Skin of body (tissue), 2 donors: ENCODE data around the gene RHCG. TPM values are rescaled to one million over a fixed set of nuclear protein-coding genes. Genes with fewer than 3 reads are reported as not detected.
A peak's percentile ranks its signal among the peaks of the same experiment; 100 is the strongest.

Experiments
- DNase-seq: peaks from one replicate; lab custom pipeline; 2025; lab: John Stamatoyannopoulos, UW
- total RNA-seq: library from RNA; depleted of rRNA; stranded (reverse); fragments of >200 nt; gene quantifications from one replicate; pipeline ENCODE4 v1.2.3, GENCODE V29; 2014

RHCG gene
- total RNA-seq, 1 donor from 2014 or later, result 13.3 TPM

GRCh38 chr15:89504166-89504565 lies 7.8 kb upstream of the RHCG start:
- no peak for DNase-seq

DNA sequence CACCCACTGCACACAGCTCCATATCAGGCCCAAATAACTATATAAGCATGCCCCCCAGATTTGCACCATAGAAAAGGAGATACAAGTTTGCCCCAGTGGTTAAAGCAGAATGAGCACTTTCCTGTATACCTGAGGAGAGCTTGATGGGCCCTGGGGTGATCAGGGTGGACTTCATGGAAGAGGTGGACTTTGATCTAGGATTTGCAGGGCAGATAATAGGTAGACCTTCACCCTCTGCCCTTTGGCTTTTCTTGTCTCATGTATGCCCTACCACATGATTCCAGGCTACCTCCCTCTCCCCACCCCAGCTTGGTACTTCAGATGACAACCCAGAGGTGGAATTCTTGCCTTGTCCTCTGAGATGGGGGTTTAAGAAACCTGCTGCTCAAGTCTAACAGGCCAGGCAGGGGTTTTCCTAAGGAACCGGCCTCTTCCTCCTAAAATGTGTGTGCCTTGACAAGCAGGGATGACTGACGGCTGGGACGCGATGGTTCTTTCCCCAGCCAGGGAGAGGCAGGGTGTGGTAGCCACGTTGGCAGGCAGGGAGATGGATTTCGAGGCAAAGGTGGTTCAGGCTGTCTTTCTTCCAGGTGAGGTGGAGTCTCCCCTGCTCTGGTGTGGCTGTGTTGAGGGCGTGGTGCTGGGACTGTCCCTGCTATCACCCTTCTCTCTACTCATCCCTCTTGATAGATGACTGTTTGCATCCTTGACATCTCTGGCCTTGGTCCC lies 6.6 kb upstream of the RHCG start:
- peak; percentile 23 for DNase-seq

DNA sequence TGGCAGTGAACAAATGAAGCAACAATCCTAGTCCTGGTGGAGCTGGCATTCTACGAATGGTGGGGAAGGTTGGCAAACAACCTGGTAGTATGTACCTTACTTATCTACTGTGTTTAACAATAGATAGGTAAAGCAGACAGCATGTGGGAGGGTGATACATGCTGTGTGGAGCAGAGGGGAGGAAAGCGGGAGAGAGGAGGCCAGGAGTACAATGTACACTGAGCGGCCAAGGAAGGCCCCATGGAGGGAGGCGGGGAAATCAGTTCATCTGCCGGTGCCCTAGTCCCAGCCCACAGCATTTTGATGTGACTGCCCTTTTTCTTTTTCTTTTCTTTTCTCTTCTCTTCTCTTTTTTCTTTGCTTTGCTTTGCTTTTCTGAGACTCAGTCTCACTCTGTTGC lies 5.3 kb upstream of the RHCG start:
- DNase-seq, result no peak

DNA sequence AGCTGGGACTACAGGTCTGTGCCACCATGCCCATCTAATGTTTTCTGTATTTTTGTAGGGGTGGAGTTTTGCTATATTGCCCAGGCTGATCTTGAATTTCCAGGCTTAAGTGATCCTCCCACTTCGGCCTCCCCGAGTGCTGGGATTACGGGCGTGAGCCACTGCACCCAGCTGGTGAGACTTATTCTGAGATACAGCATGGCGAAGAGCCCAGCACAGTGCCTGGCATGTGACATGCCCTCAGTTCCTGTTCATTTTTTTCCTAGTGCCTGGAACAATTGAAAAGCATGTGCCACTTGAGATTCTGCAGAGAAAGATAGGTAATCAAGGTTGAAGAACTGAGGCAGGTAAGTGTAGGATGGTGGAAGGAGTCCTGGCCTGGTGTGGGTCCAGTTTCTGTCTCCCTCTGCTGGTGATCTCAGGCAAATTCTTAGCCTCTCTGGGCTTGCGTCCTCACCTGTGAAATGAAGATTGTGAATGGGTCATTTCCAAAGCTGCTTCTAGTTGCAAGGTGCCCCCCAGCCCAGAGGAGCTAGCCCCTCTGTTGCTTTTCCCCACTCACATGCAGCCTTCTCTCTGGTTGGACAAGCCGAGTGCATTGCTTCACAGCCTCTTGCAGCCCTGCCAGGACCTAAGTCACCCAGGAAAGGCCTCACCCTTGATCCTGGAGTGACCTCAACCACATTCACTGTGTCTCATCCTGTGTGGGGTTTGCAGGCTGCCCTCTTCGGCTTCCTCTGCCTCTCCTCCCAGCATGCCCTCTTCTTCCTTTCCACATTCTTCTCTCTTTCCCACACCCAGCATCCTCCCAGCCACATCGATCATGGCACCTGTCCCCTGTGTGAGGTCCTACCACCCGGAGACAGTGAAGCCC lies 4.3 kb upstream of the RHCG start:
- DNase-seq, result no peak

DNA sequence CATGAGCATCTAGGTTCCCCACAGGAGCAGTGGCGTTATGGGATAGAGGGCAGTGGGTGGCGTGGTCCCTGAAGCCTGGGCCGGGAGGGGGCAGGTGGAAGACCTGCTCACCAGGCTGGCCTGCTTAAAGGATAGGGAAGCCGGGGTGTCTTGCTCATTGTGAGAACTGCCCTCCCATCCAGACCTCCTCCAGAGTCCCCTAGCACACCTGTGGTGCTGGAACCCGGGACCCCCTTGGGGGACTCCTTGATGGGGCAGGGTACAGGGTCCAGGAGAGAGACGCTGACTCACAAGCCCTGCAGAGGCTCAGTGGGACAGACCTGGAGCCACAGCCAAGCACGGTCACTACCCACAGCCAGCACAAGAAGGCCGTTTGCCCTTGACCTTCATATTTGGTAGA lies 2.8 kb upstream of the RHCG start:
- DNase-seq, result no peak

- DNase-seq, result no peak
Measured at GRCh38 chr15:89498574-89498906, 2.2 kb upstream of the RHCG start.

DNA sequence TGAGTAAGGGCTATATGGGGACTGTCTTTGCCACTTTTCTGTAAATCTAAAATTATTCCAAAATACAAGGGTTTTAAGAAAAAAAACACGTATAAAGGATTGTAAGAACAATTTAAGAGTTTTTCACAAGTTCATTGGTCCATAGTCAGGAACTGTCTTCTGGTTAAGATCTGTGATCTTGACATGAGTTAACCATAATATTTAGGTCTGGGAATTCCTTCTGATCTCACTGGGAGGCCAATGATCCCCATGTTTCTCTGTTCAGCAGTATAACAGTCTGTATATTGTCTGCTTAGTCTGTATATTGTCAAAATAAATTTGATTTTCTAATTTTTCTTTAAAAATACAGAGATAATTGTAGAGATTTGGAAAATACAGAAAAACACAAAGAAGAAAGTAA lies 848 bp upstream of the RHCG start:
- no peak for DNase-seq

DNA sequence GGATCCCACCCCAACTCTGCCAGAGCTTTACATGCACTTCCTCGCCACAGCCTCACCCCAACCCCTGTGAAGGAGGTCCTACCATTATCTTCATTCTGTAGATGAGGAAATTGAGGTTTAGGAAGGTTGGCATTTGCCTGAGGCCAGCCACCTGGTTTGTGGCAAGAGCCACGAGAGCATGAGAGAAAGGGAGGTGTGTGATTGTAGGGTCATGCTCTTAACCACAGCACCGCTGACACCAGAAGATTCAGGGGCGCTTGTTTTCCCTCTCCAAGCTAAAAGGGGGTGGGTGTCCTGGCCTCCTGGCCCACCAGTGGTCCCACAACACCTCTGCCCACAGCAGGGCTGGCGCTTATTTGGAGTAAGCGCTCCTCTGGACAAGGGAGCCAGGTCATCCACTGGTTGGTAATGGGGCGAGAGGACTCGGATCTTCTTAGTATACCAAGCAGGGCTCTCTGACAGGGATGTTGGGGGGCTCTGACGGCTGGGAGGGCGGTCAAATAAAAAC lies 691 bp downstream of the RHCG start:
- DNase-seq, result no peak

GRCh38 chr15:89494941-89495637 lies 1.3 kb downstream of the RHCG start:
- DNase-seq, result no peak

GRCh38 chr15:89494031-89494430 lies 2.4 kb downstream of the RHCG start:
- no peak for DNase-seq

DNA sequence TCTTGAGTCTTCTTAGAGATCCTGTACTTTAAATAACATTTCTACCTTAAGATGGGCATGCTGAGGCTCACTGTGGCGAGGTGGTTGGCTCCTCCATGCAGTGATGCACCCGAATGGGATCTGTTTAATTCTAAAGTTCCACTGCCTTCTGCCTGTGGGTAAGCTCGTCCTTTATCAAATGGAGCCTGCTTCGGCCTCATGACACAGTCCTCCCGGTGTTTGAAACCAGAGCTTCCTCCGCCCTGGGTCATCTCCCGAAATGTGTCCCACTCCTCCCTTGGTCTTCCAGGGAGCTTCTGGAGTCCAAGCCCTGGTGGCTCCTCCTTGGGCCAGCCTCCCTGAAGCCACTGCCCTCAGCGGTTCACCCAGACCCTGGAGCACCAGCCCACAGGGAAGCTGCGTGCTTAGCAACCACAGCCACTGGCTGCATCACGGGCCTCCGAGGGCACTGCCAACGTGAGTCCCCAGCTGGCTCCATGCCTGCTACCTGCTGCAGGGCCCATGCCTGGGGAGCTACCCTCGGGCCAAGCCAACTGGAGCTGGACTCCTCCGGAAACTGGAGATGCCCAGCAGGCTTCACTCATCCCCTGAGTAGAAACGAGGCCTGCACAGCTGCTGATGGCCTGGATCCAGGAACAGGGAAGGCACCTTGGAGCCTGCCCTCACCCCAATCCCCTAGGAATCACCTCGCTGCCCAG lies 3.3 kb downstream of the RHCG start:
- no peak for DNase-seq

DNA sequence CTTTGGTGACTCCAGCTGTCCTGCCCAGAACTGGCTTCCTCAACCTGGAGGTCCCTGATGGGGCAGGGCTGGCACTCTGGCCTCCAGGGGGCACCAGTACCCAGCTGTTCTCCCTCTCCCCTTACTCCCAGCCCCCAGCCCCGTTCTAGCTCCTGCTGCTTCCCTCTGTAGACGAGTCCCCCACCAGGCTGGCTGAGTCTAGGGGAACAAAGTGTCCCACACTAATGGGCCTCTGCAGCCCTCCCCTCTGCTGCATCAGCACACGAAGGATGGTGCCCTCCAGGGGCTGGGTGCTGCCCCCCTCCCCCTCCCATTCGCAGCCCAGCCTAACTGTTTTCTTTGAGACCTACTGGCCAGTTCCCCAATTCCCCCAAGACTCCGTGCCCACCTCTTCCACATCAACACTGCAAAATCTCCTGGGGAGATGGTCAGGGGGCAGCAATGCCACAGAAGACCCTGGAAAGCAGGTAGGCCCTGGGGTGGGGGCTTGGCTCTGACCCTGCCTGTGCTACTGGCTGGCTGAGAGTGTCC lies 4.2 kb downstream of the RHCG start:
- no peak for DNase-seq

DNA sequence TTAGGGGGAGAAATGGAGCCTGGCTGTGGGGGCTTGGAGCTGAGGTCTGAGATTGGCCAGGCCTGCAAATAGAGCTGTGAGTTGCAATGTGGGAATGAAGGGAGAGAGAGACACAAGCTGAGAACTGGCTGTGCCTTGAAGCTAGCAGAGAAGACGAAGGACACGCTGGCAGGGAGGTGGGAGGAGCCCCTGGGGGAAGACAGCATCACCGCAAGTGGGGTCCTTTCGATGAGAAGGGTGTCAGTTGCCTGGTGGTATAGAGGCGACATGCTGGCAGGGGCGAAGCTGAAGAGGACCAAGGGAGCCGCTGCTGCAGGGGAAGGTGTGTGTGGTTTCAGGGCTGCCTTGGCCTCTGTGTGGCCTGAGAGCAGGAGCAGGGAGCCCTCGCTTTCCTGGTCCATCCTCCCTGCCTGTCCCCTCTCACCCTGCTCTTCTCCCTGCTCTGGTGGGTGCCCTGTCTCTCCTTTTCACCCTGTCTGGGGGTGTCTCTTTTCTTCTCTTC lies 5.5 kb downstream of the RHCG start:
- no peak for DNase-seq

DNA sequence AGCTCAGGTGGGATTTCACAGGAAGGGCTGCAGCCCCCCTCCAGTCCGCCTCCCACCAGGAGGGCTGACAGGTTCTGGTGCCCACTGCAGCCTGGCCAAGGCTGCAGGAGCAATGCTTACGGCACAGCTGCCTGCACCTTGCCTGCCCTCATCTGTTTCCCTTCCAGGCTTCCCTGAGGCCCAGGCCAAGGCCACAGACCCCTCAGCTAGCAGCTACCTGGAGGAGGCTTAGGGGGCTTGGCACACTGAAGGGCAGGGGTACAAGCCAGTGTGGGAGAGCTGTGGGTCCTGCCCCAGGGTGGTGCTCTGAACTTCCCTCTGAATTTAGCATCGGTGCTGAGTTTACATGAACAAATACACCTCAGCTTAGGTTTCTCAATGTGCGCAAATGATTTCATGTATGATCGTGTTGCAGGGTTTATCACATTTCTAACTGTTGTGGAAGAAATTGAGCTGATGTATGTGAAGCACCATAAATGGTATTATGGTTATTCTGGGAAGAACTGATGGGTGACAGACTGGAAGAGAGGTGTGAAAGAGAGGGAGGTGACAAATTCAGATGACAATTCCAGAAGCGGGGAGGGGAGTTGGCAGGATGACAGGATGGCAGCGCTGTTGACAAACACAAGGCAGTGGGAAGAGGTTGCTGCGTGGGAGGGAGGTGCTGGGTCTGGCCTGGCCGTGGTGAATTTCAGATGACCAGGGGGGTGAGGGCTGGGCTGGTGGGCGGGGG lies 6.1 kb downstream of the RHCG start:
- no peak for DNase-seq

DNA sequence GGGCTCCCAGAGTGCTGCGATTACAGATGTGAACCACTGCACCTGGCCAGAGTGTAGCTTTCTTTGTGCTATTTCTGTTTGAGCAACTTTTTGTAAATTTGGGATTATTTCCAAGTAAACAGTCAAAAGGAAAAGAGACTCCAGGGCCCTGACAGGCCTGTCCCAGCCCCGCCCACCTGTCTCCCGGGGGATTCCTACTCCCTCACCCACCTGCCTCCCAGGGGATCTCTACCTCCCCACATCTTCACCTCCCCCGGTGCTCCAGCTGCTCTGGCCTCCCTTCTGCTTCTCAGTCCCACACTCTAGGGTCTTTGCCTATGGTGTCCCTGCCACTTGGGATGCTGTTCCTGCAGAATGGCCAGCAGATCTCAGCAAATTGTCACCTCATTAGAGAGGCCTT lies 7.0 kb downstream of the RHCG start:
- DNase-seq, result no peak

GRCh38 chr15:89487791-89488190 lies 8.6 kb downstream of the RHCG start:
- no peak for DNase-seq

DNA sequence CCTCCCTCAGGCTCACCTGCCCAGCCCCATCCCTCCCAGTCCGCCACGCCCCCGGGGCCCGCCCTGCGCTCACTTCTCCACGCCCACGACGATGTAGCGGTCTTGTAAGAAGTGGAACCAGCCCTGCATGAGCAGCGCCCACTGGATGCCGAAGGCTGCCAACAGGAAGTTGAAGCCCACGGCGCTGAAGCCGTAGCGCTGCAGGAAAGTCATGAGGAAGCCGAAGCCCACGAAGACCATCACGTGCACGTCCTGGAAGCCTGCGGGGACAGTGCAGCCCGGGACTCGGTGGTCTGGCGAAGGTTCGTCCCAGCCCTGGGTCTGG lies 9.7 kb downstream of the RHCG start:
- no peak for DNase-seq

GRCh38 chr15:89483079-89483478 lies 13.3 kb downstream of the RHCG start:
- DNase-seq, result no peak

DNA sequence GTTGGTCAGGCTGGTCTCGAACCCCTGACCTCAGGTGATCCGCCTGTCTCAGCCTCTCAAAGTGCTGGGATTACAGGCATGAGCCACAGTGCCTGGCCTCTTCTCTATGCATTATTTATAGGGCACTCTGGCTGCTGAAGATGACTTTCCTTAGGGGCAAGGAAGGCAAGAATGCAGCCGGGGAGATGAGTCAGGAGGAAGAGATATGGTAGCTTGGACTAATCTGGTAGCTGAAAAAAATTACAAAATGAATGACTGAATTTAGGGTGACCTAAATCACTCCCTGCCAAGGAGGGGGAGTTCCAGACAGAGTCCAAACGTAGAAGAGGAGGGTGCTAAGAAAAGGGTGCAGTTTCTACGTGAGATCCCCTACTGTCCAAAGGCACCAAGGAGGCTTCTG lies 14.2 kb downstream of the RHCG start:
- no peak for DNase-seq

GRCh38 chr15:89480505-89480904 lies 15.9 kb downstream of the RHCG start:
- DNase-seq, result no peak

GRCh38 chr15:89479173-89479572 lies 17.2 kb downstream of the RHCG start:
- no peak for DNase-seq
